Hematopoietic multipotent progenitor cell treated with erythropoietin and hydrocortisone succinate and interleukin-3 and kit ligand, for 8 days (in vitro differentiated cells): Measurements from ENCODE around the gene RASGRF1.
"Not testable (repeated sequence)": the region's sequence is repeated elsewhere in the genome, so short reads cannot be mapped to it uniquely, and the experiment has no call there.

ENCODE experiments used
- DNase-seq: peaks from one replicate; pipeline ENCODE4 v3.0.0-alpha.2; 2015

RASGRF1 gene

GRCh38 chr15:79035111-79035601, 55.4 kb downstream of the RASGRF1 start:
- DNase-seq = no peak

- no peak for DNase-seq
Observed at GRCh38 chr15:79034284-79034683, 56.3 kb downstream of the RASGRF1 start.

GRCh38 chr15:79032656-79033055, 57.9 kb downstream of the RASGRF1 start:
- no peak for DNase-seq

GRCh38 chr15:79031821-79032220, 58.8 kb downstream of the RASGRF1 start:
- DNase-seq = no peak

- no peak for DNase-seq
Observed at GRCh38 chr15:79031201-79031600, 59.4 kb downstream of the RASGRF1 start.

- no peak for DNase-seq
Observed at GRCh38 chr15:79030470-79030869, 60.1 kb downstream of the RASGRF1 start.

- DNase-seq = peak; percentile 65
Observed at GRCh38 chr15:79028411-79028964, 62.1 kb downstream of the RASGRF1 start.

- DNase-seq = no peak
Observed at GRCh38 chr15:79027532-79028410, 62.8 kb downstream of the RASGRF1 start.

- DNase-seq = no peak
Observed at GRCh38 chr15:79025802-79026201, 64.8 kb downstream of the RASGRF1 start.

- DNase-seq = peak; percentile 12
Observed at GRCh38 chr15:79025201-79025600, 65.4 kb downstream of the RASGRF1 start.

- DNase-seq = not testable (repeated sequence)
Observed at GRCh38 chr15:79024493-79024892, 66.1 kb downstream of the RASGRF1 start.

- DNase-seq = no peak
Observed at GRCh38 chr15:79023918-79024317, 66.7 kb downstream of the RASGRF1 start.

- DNase-seq = no peak
Observed at GRCh38 chr15:79023546-79023890, 67.1 kb downstream of the RASGRF1 start.

GRCh38 chr15:79018960-79019359, 71.6 kb downstream of the RASGRF1 start:
- no peak for DNase-seq

- DNase-seq = no peak
Observed at GRCh38 chr15:79017953-79018352, 72.6 kb downstream of the RASGRF1 start.

- DNase-seq = no peak
Observed at GRCh38 chr15:79016527-79017170, 73.9 kb downstream of the RASGRF1 start.

GRCh38 chr15:79015416-79015815, 75.2 kb downstream of the RASGRF1 start:
- no peak for DNase-seq

- no peak for DNase-seq
Observed at GRCh38 chr15:79010278-79010677, 80.3 kb downstream of the RASGRF1 start.

- DNase-seq = no peak
Observed at GRCh38 chr15:79009379-79009778, 81.2 kb downstream of the RASGRF1 start.

GRCh38 chr15:79008659-79009058, 81.9 kb downstream of the RASGRF1 start:
- no peak for DNase-seq

GRCh38 chr15:79007066-79007465, 83.5 kb downstream of the RASGRF1 start:
- DNase-seq = peak; percentile 56

- no peak for DNase-seq
Observed at GRCh38 chr15:79006071-79006470, 84.5 kb downstream of the RASGRF1 start.

- DNase-seq = peak; percentile 46
Observed at GRCh38 chr15:79004336-79004735, 86.2 kb downstream of the RASGRF1 start.

- DNase-seq = no peak
Observed at GRCh38 chr15:79003896-79004295, 86.7 kb downstream of the RASGRF1 start.
